NCI-H748 treated with DMSO at 0.1 percent for 48 hours (cell line): ENCODE measurements around the gene EVI5.
"Not testable (repeated sequence)": the region's sequence is repeated elsewhere in the genome, so short reads cannot be mapped to it uniquely, and the experiment has no call there.

ENCODE experiments used
- DNase-seq: peaks from one replicate; lab custom pipeline; 2025; lab: John Stamatoyannopoulos, UW

The EVI5 gene

GRCh38 chr1:92575123-92575522 lies 209.8 kb downstream of the EVI5 start:
- DNase-seq, result no peak

- DNase-seq, result no peak
Observed at GRCh38 chr1:92572520-92572919, 212.4 kb downstream of the EVI5 start.

- DNase-seq, result no peak
Observed at GRCh38 chr1:92571578-92571977, 213.3 kb downstream of the EVI5 start.

GRCh38 chr1:92567211-92567868 lies 217.6 kb downstream of the EVI5 start:
- DNase-seq, result no peak

- no peak for DNase-seq
Observed at GRCh38 chr1:92563457-92564216, 221.3 kb downstream of the EVI5 start.

GRCh38 chr1:92556350-92556749 lies 228.6 kb downstream of the EVI5 start:
- no peak for DNase-seq

- no peak for DNase-seq
Observed at GRCh38 chr1:92554216-92554615, 230.7 kb downstream of the EVI5 start.

- DNase-seq, result no peak
Observed at GRCh38 chr1:92551916-92552315, 233.0 kb downstream of the EVI5 start.

GRCh38 chr1:92544756-92545165 lies 240.1 kb downstream of the EVI5 start:
- no peak for DNase-seq

GRCh38 chr1:92543131-92544055 lies 241.5 kb downstream of the EVI5 start:
- DNase-seq, result no peak

GRCh38 chr1:92538413-92539061 lies 246.4 kb downstream of the EVI5 start:
- DNase-seq, result no peak

- no peak for DNase-seq
Observed at GRCh38 chr1:92538048-92538412, 246.9 kb downstream of the EVI5 start.

- DNase-seq, result no peak
Observed at GRCh38 chr1:92536980-92537884, 247.7 kb downstream of the EVI5 start.

GRCh38 chr1:92536211-92536979 lies 248.5 kb downstream of the EVI5 start:
- no peak for DNase-seq

GRCh38 chr1:92532371-92532770 lies 252.5 kb downstream of the EVI5 start:
- DNase-seq, result not testable (repeated sequence)

- not testable (repeated sequence) for DNase-seq
Observed at GRCh38 chr1:92531939-92532338, 253.0 kb downstream of the EVI5 start.

GRCh38 chr1:92527670-92528069 lies 257.2 kb downstream of the EVI5 start:
- no peak for DNase-seq

- not testable (repeated sequence) for DNase-seq
Observed at GRCh38 chr1:92524944-92525590, 259.8 kb downstream of the EVI5 start.

- DNase-seq, result no peak
Observed at GRCh38 chr1:92519043-92519442, 265.9 kb downstream of the EVI5 start.

GRCh38 chr1:92516574-92516973 lies 268.3 kb downstream of the EVI5 start:
- no peak for DNase-seq
